HG02981 (cell line): ENCODE results near the gene ASF1A.
A peak's percentile ranks its signal among the peaks of the same experiment; 100 is the strongest.

Source experiments
- ATAC-seq: cut with Tn5 transposase; IDR thresholded peaks from one replicate; pipeline ENCODE4 v1.9.1; 2021; ENCODE audit warnings: mild to moderate bottlenecking, moderate library complexity; ENCODE audit not compliant: unreplicated experiment

Gene ASF1A

DNA sequence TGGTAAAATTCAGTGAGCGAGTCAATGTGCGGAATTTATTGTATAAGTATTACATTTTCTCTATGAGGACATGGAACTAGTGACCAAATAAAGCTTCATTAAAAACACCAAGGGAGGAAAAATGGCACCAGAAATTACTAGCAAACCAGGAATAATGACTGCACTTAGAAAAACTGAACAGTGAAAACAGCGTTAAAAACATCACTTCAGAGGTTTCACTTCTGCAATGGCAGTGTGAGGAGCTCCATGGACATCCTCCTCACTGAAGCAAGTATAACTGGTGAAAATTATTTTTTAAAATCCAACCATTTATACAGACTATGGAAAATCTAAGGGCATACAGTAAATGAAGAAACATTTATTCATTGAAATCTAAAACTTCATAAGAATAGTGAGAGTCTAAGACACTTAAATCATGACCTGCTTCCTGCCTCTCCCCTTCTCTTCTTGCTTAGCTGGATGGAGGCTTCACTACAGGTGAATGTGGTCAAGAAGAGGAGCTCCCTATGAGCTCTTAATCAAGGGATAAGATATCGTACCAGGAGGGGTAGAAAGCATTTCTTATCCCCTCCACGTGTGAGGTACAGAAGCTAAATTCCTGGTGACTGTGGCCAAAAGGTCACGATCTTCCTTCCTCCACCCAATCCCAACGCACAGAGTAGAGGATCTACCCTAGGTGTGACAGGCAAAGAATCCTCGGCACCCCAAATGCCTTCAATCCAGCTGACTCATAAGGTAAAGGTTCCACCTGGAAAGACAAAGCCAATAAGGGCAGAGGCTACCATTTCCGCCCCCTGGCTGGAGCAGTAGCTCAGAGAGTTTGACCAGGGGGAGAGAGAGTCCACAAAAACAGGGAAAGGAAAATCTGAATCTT, 12.3 kb upstream of the ASF1A start:
- ATAC-seq, result peak; percentile 87

DNA sequence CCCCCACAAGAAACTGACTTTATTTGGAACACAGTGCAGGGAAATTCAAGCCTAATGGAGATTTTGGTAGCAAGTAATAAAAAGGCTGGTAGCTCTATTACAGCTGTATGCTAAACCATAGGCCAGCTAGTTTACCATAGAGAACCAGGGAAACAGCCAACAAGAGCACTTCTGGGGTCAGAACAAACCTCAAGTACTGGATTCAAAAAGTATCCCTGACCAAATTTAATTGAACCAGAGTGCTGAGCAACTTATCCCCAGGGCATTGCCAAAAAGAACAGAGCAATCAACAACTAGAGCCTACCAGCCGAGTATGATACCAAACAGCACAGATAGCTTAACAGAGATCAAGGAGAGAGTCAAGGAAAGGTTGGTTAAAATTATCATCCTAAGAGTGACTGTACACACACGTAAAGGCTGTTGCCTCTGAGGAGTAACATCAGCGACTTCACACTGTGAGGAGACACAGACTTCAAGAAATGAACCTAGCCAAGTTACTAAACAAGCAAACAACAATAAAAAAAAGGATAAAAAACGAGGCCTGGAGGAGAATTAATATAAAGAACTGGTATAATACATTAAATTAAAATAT, 11.5 kb upstream of the ASF1A start:
- no peak for ATAC-seq

DNA sequence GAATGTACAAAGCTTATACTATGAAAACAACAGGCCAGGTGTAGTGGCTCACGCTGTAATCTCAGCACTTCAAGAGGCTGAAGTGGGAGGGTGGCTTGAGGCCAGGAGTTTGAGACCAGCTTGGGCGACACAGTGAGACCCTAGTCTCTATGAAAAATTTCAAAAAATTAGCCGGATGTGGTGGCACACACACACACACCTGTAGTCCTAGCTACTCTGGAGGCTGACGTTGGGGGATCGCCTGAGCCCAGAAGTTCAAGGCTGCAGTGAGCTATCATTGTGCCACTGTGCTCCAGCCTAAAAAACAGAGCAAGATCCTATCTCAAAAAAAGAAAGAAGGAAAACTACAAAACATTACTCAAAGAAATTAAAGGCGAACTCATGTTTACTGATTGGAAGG, 7.3 kb upstream of the ASF1A start:
- no peak for ATAC-seq

DNA sequence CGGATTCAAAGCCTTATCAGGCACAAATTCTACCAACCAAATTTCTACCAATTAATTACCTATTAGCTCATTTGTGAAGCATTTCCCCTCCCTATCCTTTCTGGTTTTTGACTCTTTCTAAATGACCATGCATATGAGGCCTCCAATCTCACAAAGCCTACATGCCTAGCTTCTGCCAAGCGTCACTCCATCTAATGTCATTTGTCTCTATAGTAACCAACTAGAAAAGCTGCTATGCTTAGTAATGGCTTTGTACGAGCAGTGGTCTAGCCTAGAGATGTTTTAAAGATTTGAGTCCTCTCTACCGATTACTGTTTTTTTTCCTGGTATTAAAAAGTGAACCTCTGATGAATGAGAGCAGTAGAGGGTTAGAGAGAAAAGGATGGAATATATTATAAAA, 4.8 kb upstream of the ASF1A start:
- ATAC-seq, result no peak

DNA sequence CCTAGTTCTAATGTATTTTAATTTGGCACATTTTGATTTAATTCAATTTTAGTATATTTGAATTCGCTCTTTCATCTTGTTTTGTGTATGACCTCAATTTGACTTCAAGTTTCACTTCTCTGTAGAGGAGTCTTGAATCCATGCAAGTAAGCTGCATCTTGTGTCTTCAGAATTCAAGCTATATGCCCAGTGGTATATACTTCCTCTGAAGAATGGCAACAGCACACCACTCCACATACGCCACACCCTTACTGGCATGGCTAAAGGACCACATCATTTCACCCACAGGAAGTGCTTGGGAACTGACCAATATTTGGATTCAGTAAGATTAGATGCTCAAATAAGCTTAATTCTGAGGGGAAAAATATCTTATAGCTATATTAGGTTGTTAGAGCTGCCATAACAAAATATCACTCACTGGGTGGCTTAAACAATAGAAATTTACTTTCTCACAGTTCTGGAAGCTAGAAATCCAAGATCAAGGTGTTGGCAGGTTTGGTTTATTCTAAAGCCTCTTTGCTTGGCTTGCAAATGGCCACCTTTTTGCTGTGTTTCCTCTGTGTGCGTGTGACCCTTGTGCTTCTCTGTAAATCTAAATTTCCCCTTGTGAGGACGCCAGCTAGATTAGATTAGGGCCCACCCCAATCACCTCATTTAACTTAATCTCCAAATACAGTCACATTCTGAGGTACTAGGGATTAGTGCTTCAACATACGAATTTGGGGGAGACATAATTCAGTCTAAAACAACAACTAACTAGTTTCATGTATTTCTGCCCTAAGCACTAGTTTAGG, 2.8 kb upstream of the ASF1A start:
- ATAC-seq, result peak; percentile 17

DNA sequence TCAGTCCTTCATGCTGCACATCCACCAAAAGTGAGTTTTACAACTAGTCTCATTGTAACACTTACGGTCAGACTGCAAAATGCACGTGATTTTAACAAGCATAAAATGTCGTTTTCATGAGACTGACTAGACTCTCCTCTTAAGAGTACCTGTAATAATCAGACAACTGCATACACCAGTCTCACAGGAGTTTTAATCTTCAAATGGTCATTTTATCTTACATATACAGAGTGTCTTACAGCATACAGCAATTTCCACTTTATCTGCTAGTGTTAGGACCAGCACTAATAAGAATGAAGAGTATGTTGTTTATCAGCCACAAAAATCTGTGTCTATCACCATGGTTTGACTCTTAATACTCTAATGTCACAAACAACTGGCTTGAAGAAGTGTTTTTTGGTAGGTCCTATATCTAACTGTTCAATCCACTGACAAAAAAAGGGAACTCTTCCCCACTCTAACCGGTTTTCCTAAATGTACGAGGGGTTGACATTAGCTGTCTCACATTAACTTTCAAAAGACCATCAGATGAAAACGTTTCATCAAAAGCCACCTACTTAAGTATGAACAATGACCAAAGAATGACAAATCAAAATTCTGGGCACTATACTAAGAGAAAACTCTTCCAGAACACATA, 1.5 kb upstream of the ASF1A start:
- no peak for ATAC-seq

DNA sequence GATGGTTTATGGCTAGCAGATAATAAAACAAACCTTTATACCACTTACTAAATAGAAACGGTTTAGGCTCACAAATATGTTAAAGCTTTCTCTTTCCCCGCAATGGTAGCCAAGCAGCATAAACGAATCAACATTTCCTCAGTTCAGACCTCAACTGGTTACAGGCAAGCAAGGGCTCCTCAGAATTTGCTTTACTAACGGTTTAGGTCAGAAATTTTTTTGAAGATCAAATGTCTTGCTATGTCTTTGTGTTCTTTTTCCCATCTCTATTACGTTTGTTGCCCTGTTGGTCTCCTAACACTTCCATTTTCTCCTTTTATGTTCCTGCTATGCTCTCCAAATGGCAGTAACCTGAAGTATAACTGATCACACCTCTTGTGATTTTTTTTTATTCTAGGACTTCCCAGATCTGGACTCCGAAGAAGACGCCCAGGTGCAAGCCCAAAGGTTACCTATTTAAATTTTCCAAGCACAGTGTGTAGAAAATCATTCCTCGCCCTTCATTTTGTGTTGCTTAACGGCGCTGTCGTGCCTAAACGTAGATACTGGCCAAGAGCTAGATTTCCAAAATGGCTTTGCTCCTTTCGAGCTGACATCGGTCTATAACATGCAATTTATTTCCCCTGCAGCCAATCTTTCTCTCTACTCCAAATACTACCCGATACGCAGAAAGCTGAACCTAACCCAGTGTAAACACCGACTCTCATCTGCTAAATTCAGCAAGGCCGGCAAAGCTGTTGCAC, 717 bp upstream of the ASF1A start:
- peak; percentile 17 for ATAC-seq

DNA sequence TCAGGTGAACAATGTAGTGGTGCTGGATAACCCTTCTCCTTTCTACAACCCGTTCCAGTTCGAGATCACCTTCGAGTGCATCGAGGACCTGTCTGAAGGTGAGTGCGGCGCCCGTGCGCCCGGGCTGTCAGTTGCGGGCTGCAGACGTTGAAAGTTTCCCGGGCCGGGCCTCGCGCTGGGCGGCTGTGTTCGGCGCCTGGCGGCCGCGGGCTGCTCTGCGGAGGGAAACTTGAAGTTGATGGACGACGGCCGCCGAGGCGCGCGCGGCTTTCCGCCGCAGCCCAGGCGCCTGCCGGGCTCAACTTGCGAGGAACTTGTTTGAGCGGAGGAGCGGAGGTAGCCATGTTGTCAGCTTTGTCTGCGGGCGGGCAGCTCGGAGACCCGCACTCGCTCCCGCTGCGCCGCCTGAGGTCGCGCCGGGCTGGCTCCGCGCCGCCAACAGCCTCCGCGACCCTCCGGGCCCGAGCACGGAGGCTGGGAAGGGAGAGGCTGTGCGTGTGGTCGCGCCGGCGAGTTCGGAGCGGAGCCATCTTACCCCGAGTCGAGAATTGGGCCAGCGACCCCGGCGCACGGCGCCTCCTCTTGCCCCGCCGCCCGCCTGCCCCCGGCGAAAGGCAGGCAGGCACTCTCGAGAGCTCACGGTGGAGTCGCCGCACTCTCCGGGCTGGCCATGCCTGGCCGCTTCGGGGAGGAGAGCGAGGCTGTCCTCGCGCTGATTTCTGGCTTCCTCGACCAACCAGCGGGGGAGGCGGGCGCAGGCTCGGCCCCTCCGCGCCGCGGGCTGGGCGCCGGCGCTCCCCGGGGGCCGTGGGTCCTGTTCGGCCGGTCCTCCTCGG, 691 bp downstream of the ASF1A start:
- peak; percentile 31 for ATAC-seq

DNA sequence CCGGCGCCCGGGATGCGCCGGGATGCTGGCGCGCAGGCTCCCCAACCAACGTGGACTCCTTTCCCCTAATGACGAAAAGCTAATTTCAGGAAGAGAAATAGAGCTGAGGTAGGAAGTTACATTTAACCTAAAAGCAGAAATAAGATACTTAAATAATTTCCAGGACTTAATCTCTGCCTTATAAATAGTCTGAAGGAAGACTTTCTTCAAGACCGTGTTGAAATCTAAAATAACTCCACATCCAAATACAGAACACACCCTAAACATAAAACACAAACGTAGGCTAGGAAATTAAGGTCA, 1.3 kb downstream of the ASF1A start:
- ATAC-seq, result no peak

DNA sequence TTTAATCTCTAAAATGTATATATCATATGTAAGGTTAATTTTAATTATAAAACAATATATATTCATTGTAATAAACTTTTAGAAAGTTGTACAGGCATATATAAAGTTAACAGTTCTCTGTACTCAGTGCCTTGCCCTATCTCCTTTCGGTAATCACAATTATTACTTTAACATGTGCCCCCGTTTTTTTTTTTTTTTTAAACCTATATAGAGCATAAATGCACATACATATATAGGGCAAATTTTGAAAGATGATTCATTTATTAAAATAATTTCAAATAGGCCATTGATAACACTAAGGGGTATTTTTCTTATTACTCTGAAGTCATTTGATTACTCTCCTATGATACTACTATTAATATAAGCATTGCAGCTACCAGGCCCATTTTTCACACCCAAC, 1.9 kb downstream of the ASF1A start:
- ATAC-seq, result no peak

DNA sequence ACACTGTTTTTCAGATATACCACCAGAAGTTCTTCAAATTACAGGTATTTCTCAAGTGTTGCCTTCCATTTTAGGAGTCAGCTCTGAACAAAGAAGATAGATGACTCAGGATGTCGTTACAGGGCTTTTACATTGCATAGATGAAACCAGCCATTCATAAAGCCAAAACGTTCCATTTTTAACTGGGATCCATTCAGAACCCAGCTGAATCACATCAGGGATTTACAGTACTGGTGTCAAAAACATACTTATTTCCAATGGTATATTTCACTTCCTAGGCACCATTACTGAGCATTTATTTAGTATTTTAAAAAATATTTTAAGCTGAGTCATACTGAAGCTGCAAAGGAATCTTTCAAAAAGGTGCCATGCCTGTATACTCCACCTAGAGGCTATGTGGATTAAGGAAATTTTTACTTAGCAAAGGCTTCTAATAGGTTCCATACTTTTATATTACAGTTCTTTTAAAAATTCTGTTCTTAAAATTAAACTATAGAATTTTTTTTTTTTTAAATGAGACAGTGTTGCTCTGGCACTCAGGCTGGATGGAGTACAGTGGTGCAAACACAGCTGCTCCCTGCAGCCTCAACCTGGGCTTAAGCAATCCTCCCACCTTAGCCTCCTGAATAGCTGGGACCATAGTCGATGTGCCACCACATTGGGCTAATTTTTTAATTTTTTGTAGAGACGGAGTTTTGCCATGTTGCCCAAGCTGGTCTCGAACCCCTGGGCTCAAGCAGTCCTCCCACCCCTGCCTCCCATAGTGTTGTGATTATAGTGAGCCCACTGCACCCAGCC, 2.6 kb downstream of the ASF1A start:
- peak; percentile 17 for ATAC-seq

DNA sequence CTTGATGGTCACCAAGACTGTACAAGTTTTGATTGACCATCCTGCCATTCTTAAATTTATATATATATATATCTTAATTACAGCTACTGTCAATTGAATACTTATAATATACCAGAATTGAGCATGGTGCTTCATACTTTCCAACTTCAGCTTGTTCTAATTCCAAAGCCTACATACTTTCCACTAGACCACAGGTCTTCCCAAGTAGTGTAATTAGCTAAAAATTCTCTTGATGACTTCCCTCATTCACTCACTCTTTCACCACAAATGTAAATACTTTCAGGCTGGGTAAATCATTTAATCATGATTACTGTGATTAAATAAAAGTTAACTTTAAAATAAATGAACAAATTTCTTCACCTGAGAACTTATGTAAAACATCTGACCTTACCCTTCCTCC, 3.4 kb downstream of the ASF1A start:
- no peak for ATAC-seq

DNA sequence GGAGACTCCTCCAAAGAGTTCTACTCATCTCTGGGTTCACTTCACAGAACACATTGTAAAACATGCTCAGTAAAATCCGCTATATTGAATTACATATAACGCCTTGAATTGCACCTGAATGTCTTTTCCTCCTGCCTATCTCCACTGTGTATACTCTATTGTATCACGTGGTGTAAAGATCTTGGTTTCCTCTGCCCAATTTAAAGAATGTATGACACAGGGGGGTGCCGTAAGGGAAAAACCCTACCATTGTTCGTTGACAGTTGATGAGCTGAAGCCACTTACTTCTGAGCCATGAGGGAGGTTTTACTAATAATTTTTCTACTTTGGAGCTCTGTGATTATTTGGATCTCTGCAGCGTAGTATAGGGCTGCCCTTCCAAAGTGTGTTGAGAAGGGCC, 6.0 kb downstream of the ASF1A start:
- ATAC-seq, result no peak

DNA sequence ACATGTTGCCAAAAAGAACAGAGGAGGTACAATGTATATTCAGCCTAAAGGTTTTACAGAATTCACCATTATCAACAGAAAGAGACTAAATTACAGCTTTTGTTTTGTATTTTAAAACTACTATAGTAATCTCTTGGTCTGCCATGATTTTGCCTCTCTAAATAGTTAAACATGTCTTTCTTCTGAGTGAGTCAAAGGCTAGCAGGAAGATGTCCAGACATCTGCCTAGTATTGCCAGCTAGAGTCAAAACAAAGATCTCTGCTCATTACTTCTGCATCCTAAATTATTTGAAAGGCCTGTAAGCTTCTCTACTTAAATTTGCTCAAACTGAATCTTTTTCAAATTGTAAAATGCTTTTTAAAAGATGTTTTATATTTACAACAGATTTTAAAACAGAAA, 8.8 kb downstream of the ASF1A start:
- no peak for ATAC-seq

DNA sequence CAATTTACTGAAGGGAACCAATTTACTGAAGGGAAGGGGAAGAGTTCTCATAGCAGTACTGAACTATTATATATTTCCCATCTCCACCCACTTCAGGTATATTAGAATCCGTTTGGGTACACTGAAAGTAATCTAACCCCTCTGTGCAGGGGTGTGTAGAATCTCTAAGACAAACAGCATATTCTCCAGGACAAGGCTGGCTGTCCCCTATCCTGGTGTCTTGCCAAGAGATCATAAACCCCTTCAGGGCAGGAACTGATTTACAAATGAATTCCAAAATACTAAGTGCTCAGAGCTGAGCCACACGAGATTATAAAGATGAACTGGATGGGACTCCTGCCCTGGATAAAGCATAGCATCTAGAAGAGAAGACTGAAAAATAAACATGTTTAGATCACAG, 9.2 kb downstream of the ASF1A start:
- no peak for ATAC-seq

DNA sequence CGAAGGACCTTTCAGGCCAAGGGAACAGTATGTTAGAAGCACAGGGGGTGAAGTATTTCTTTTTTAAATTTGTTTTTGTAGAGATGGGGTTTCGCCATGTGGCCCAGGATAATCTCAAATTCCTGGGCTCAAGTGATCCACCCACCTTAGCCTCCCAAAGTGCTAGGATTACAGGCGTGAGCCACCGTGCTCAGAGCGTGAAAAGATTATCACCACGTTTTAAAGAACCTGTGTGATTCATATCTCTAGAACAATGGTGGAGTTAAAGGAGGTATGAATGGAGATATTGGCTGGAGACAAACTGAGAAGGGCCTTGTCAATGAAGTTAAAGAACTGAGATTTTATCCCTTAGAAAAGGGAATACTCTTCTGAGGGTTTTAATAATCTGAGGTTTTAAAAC, 9.7 kb downstream of the ASF1A start:
- ATAC-seq, result no peak

DNA sequence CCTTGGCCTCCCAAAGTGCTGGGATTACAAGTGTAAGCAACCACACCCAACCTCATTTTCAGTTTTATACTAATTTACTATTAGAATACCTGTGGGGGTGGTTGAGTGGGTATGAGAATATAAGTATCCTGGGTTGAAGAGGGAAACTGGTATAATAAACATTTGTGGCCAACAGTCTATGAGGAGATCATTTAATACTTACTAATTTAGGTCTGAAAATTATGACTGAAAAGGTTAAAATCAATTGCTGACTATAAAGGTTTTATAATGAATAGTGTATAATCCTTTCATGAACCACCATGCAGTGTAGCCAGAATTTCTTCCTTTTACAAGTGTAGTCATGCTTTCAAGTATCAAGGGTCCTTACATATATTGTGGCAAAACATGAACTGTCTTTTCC, 11.1 kb downstream of the ASF1A start:
- no peak for ATAC-seq

DNA sequence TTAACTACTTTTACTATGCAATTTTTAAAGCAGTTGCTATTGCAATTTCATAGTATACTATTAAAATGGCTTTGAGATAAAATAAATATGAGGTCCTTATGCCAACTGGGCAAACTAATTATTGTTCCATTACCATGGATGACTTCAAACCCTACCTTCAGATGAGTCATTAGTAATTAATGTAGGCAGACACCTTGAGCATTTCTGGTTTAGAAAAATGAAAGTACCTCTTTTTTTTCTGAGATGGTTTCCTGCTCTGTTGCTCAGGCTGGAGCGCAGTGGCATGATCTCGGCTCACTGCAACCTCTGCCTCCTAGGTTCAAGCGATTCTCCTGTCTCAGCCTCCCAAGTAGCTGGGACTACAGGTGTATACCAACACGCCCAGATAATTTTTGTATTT, 11.9 kb downstream of the ASF1A start:
- no peak for ATAC-seq

DNA sequence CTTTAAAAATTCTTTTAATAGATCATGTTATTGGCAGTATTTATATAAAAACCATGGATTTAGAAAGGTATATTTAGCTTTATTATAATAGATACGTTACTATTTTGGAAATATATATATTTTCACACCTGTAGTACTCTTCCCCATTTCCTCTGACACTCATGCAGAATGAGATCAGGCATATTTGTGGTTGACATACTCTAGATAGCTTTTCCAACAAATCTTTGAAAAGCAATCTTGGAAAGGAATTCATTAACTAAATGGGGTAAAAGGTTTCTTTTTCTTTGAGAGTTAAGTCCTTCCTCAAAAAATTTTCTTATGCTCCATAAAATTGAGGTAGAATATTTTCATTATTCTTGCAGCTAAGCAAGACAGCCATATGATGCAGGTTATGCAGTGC, 14.5 kb downstream of the ASF1A start:
- no peak for ATAC-seq
